GM21528 (cell line): ENCODE measurements around the gene F2R.
"Not testable (repeated sequence)": the region's sequence is repeated elsewhere in the genome, so short reads cannot be mapped to it uniquely, and the experiment has no call there.

Experiments
- ATAC-seq: cut with Tn5 transposase; IDR thresholded peaks from one replicate; pipeline ENCODE4 v1.9.1; 2021; ENCODE audit warnings: mild to moderate bottlenecking, moderate library complexity; ENCODE audit not compliant: unreplicated experiment, low FRiP score

The F2R gene

GRCh38 chr5:76717222-76718083 is 1.5 kb downstream of the F2R start:
- ATAC-seq = no peak

- no peak for ATAC-seq
These were observed 2.5 kb downstream of the F2R start for GRCh38 chr5:76718381-76718832.

GRCh38 chr5:76718880-76719279 is 3.0 kb downstream of the F2R start:
- no peak for ATAC-seq

- ATAC-seq = peak; percentile 87
These were observed 5.2 kb downstream of the F2R start for GRCh38 chr5:76720988-76721569.

DNA sequence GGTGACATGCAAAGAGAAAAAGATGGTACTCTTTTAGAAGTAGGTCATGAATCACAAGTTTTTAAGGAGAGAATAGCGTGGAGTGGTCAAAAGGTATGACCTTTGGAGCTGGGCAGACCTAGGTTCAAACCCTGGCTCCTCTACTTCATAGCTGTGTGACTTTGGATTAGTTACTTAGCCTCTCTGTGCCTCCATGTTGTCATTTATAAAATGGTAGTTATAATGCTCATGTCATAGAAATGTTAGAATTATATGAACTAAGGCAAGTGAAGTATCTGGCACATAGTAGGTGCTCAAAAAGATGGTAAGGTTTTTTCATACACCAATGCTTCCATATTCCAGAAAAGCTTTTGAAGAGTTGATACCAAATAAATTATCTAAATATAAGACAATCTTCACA is 7.3 kb downstream of the F2R start:
- ATAC-seq = no peak

DNA sequence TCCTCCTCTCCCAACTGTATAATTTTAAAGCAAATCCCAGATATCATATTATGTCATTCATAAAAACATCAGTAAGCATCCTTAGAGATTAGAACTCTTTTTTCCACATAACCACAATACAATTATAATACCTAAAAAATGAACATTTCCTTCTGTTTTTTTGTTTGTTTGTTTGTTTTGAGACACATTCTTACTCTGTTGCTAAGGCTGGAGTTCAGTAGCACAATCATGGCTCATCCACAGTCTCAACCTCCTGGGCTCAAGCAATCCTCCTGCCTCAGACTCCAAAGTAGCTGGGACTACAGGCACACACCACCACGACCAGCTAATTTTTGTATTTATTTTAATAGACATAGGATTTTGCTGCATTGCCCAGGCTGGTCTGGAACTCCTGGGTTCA is 8.0 kb downstream of the F2R start:
- no peak for ATAC-seq

GRCh38 chr5:76724871-76725270 is 8.9 kb downstream of the F2R start:
- no peak for ATAC-seq

- no peak for ATAC-seq
These were observed 13.0 kb downstream of the F2R start for GRCh38 chr5:76728965-76729364.

DNA sequence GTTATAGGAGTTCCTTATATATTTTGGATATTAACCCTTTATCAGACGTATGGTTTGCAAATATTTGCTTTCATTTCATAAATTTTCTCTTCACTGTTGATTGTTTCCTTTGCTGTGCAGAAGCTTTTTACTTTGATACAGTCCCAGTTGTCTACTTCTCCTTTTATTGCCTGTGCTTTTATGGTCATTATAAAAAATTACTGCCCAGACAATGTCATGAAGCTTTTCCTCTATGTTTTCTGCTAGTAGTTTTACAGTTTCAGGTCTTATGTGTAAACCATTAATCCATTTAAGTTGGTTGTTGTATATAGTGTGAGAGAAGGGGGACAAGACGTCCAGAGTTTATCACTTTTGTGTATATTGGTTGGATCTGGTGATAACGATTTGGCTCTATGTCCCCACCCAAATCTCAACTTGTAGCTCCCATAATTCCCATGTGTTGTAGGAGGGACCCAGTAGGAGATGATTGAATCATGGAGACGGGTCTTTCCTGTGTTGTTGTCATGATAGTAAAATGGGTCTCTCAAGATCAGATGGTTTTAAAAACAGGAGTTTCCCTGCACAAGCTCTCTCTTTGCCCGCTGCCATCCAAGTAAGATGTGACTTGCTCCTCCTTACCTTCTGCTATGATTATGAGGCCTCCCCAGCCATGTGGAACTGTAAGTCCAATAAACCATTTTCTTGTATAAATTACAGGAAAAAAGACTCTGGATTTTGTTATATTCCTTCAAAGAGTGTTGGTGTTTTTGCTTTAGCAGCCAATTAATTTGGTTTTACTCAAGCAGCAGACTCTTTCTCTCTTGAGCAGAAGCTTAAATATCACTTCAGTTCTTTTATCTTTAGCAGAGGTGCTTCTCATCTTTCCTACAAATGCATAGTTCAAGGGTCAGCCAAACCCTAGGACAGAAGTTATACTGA is 13.7 kb downstream of the F2R start:
- no peak for ATAC-seq

- ATAC-seq = no peak
These were observed 16.6 kb downstream of the F2R start for GRCh38 chr5:76732405-76733048.

DNA sequence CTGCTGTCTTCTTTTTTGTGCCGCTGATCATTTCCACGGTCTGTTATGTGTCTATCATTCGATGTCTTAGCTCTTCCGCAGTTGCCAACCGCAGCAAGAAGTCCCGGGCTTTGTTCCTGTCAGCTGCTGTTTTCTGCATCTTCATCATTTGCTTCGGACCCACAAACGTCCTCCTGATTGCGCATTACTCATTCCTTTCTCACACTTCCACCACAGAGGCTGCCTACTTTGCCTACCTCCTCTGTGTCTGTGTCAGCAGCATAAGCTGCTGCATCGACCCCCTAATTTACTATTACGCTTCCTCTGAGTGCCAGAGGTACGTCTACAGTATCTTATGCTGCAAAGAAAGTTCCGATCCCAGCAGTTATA is 17.1 kb downstream of the F2R start:
- ATAC-seq = peak; percentile 50

DNA sequence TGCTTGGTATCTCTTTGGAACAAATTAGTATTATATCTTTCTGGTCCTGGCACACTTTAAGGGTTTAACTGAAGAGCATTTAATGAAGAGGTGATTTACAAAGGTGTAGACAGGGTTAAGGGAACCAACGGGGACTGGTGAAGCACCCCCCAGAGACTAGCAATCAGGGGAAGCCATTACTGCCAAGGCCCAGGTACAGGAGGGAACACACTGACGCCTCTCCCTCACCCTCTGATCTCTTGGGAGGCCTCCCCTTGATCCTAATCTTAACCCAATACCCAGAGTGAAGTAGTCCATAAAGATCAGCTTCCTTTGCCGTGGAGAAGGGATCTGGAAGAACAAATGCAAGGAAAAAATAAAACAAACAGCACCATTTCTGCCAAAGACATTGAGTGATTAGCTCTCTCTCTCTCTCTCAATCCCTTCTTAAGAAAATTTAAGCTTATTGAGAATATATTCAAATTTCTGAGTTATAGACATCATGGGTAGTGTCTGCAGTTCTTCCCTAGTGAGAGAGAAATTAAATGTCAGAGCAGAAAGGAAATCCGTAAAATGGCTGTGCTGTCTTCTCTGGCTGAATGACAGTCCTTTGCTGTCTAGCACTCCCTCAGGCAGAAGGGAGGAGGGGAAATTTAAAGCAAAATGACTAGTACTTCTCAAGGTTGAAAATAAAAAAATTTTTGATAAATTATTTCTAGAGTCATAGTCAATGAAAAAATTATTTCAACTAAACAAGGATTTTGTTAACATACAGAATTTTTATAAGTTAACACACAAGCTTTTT is 20.0 kb downstream of the F2R start:
- ATAC-seq = no peak

GRCh38 chr5:76736679-76737556 is 21.0 kb downstream of the F2R start:
- no peak for ATAC-seq

DNA sequence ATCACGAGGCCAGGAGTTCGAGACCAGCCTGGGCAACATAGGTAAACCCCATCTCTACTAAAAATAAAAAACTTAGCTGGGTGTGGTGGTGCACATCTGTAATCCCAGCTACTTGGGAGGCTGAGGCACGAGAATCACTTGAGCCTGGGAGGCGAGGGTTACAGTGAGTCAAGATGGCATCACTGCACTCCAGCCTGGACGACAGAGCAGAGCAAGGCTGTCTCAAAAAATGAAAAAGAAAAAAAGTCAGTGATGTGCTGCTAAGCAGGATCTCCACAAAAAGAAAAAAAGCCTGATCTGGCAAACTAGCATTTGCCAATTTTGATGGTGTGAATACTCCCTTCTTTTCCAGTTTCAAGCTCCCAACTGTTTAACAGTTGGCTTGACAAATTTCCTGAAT is 21.9 kb downstream of the F2R start:
- no peak for ATAC-seq

- not testable (repeated sequence) for ATAC-seq
These were observed 25.6 kb downstream of the F2R start for GRCh38 chr5:76741506-76741905.

DNA sequence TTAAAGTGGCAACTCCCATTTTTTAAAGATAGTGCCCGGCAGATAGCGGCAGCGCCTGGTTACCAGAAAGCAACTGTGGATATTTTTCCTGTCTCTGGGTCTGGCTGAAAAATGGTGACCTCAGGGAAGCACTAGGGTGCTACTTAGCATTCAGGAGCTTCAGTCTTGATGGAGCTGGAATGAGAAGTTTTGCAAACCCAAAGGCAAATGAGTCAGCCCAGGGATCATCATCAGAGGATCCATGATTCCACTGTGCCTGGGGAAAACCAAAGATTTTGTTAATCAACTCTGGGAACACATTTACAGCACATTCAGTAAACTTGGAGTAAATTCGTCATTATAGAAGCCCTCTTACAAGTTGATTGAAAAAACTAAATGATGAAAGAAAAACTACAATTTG is 26.7 kb downstream of the F2R start:
- no peak for ATAC-seq

DNA sequence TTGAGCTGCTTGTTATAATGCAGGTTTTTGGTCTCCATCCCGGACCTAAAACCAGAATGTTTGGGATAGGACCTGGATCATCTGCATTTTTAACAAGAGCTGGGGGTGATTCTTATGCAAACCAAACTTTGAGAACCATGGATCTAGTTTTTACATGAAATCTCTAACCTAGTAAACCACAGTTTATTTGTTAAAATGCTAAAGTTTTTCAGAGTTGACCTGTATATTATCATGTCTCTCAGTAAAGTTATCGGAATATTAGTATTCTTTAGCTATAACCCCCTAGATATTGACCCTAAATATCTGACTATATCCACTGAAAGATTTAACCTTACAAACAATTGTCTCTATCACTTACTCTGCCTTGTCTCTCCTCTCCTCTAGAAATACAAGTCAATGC is 28.7 kb downstream of the F2R start:
- no peak for ATAC-seq

DNA sequence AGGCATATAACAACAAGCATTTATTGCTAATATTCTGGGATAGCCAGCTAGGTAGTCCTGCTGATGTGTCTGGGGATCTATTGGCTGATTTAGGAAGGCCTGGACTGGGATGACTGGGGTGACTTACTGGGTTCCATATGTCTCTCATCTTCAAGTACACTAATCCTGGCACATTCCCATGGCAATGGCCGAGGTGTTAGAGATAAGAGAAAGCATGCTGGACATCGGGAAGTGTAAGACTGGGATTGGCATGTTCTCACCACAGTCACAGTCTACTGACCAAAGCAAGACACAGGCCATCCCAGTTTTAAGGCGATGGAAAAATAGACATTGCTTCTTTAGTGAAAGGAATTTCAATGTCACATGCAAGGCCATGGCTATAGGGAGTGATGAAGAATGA is 29.7 kb downstream of the F2R start:
- ATAC-seq = no peak

GRCh38 chr5:76746677-76747076 is 30.8 kb downstream of the F2R start:
- ATAC-seq = no peak
